GM20000 (cell line): Measurements from ENCODE around the gene MYBBP1A.

Source experiments
- DNase-seq: peaks from one replicate; pipeline ENCODE4 v3.0.0; 2012; ENCODE audit warnings: low spot score
- TF ChIP-seq, protein P1 (sequence below): IDR thresholded peaks from 2 replicates; pipeline ENCODE4 v1.5.1; 2012; ENCODE audit warnings: mild to moderate bottlenecking, control low read depth; ENCODE audit errors: extremely low read depth, missing control alignments

Gene MYBBP1A

DNA sequence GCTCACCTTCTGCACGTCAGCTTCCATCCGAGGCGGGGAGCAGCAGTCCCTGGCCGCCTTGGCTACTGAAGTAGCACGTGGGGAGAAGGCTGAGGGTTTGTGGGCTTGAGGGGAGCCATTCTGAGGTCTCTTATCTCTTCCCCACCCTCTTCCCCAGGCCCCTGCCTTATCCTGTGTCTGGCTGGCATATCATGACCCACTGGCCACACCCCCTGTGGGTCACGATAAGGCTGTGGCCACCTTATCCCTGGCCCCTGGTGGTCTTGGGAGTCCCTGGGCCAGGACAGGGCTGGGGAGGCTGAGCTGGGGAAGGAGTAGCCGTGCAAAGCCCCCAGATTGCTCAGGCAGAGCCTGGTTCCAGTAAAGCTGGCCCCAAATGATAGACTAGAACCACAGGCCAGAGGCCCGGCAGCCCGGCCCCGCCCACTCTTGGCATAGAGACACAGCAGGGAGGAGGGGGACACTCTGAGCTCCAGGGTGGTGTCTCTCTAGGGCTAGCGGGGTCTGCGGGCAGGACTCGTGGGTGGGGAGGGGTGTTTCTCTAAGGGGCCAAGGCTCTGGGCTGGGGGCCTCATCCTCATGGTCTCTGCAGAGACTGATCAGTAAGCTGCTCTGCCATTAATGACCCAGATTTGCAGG is 48.9 kb downstream of the MYBBP1A start:
- no peak for DNase-seq
- TF ChIP-seq, protein P1, sequence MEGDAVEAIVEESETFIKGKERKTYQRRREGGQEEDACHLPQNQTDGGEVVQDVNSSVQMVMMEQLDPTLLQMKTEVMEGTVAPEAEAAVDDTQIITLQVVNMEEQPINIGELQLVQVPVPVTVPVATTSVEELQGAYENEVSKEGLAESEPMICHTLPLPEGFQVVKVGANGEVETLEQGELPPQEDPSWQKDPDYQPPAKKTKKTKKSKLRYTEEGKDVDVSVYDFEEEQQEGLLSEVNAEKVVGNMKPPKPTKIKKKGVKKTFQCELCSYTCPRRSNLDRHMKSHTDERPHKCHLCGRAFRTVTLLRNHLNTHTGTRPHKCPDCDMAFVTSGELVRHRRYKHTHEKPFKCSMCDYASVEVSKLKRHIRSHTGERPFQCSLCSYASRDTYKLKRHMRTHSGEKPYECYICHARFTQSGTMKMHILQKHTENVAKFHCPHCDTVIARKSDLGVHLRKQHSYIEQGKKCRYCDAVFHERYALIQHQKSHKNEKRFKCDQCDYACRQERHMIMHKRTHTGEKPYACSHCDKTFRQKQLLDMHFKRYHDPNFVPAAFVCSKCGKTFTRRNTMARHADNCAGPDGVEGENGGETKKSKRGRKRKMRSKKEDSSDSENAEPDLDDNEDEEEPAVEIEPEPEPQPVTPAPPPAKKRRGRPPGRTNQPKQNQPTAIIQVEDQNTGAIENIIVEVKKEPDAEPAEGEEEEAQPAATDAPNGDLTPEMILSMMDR: no peak

DNA sequence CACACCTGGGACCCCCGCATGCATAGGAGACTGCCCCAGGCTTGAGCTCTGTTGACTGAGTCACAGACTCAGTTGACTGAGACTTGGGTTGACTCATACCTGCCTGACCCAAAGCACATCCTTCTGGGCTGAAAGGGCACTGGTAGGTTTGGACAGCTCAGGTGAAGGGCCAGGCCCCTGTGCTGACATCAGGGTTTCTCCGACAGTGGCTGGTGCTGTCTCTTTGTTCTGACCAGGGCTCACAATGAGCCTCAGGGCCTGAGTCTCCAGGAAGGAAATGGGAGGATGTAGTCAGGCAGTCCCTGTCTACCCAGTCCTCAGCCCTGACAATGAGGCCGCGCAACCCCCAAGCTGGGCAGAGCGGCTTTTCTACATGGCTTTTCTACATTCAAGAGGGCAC is 50.0 kb downstream of the MYBBP1A start:
- DNase-seq: no peak
- TF ChIP-seq, protein P1: no peak

DNA sequence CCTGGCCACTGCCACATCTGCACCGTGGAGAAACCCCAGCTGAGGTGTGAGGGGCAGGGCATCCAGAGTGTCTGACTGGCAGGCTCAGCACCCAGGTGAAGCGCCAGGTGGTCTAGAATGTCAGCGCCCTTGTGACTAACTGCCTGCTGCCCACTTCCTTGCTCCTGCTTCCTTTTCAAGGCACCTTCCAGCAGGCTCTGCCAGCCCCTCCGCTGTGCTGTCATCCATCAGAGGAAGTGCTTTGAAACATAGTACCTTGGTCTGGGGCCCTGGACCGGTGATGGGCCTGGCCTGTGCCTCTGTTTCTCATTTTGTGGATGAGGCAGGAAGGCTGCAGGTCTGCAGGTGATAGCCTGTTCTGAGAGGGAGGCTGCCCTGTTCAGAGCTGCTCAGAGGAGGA is 51.0 kb downstream of the MYBBP1A start:
- DNase-seq: no peak
- TF ChIP-seq, protein P1: no peak

GRCh38 chr17:4503283-4504025 is 51.7 kb downstream of the MYBBP1A start:
- TF ChIP-seq, protein P1: no peak
- DNase-seq: no peak

DNA sequence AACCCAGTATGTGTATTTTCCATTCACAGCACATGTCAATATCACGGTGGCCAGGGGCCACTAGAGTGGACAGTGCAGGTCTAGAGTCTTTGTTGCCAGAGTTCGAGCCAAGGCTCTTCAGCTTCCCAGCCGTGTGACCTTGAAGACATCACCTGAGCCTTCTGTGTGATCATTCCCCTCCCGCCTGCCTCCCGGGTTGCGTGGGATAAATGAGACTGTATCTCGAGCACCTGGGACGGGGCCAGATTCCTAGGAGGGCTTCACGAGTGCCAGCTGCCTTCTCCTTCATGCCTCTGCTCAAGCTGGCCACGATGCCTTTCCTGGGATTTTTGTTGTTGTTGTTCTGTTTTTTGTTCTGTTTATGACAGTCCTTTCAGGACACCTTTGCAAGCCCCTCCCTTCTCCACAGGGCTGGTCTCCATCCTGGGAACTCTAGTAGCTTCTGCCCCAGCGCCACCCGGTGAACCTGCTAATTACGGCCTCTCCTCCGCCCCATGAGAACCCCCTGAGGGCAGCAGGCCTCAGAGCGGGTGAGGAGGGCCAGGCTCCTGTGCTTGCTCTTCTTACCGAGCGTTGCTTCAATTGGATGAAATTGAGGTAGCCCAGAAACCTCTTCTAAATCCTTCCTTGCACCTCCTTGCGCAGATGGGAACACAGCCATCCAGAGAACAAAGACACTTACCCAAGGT is 52.6 kb downstream of the MYBBP1A start:
- TF ChIP-seq, protein P1: no peak
- no peak for DNase-seq

- TF ChIP-seq, protein P1: no peak
- no peak for DNase-seq
Observed at GRCh38 chr17:4501295-4501949, 53.8 kb downstream of the MYBBP1A start.
